ENCODE measurements around the gene CEACAM7.

DNA sequence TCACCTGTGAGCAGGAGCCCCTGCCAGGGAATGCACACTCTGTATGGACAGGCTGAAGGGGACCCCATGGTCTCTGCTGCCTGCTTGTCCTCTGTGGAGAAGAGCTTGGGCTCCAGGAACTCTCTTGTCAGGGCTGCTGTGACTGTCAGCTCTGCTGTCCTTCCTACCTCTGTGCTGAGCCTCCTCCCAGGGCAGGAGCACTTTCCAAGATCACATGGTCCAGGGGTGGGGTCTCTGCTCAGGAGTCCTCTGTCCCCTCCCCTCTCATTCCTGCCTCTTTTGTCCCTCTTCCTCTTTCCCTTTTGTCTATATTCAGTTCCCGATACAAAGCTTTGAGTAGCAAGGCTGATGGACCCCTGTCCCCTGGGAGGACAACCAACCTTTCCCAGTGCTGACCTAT is at the start of gene CEACAM7:
- TF ChIP-seq, protein P1, sequence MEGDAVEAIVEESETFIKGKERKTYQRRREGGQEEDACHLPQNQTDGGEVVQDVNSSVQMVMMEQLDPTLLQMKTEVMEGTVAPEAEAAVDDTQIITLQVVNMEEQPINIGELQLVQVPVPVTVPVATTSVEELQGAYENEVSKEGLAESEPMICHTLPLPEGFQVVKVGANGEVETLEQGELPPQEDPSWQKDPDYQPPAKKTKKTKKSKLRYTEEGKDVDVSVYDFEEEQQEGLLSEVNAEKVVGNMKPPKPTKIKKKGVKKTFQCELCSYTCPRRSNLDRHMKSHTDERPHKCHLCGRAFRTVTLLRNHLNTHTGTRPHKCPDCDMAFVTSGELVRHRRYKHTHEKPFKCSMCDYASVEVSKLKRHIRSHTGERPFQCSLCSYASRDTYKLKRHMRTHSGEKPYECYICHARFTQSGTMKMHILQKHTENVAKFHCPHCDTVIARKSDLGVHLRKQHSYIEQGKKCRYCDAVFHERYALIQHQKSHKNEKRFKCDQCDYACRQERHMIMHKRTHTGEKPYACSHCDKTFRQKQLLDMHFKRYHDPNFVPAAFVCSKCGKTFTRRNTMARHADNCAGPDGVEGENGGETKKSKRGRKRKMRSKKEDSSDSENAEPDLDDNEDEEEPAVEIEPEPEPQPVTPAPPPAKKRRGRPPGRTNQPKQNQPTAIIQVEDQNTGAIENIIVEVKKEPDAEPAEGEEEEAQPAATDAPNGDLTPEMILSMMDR (IDR thresholded peaks at IDR 0.05; ENCODE audit: borderline replicate concordance, extremely low read depth, low read length, poor library complexity, severe bottlenecking), result no peak
- no peak for TF ChIP-seq EZH2 (IDR thresholded peaks at IDR 0.05; ENCODE audit: borderline replicate concordance, low read depth, low read length, severe bottlenecking)

All from DND-41 (cell line).